ENCODE data around the gene FHL1. TPM values are rescaled to one million over a fixed set of nuclear protein-coding genes. Genes with fewer than 3 reads are reported as not detected.
A peak's percentile ranks its signal among the peaks of the same experiment; 100 is the strongest.

Gene FHL1
- total RNA-seq, 1 donor from 2014 or later, result 248 TPM

DNA sequence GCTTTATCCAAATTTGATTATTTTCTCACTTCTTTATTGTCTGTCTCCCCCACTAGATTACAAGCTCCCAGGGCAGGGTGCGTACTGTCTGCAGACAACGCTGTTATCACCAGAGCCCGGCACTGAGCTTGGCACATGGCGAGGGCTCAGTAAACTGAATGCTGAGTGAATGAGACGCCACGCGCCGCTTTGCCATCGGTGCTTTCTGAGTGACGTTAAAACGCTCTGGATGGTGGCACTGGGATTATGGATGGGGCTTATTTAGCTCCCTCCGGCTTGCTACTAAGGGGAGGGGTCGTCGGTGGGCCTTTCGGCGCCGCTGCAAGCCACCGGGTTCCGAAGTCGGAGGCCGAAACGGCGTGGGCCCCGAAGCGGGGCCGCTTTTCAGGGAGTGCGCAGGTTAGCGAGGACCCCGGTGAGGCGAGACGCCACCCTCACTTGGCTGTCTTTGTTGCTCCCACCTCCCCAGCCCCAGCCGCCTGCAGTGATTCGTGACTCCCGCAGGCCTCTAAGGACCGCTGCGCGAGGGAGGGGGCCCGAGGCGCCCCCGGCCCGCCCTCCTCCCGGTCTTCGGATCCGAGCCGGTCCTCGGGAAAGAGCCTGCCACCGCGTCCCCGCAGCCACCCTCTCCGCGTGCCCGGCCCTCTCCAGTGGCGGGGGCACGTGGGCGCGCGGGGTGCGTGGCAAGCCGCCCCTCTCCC lies 569 bp upstream of the FHL1 start:
- Histone ChIP-seq H3K27ac (peak overlapping the region; percentile 80), H3K27me3 (ENCODE audit: low read depth) (no peaks in the 10 kb centered on the region), H3K4me3 (peak overlapping the region; percentile 62), H3K36me3 (no peaks in the 10 kb centered on the region), H3K9me3 (no peaks in the 10 kb centered on the region), H3K4me1 (peaks cover 4% of the 10 kb centered on the region)
- DNase-seq (no peak), ATAC-seq (peak in 1 of 2 donors; percentile 49)
- intact Hi-C loops (cut with DNase I), result no loop called here
- TF ChIP-seq, protein P1, sequence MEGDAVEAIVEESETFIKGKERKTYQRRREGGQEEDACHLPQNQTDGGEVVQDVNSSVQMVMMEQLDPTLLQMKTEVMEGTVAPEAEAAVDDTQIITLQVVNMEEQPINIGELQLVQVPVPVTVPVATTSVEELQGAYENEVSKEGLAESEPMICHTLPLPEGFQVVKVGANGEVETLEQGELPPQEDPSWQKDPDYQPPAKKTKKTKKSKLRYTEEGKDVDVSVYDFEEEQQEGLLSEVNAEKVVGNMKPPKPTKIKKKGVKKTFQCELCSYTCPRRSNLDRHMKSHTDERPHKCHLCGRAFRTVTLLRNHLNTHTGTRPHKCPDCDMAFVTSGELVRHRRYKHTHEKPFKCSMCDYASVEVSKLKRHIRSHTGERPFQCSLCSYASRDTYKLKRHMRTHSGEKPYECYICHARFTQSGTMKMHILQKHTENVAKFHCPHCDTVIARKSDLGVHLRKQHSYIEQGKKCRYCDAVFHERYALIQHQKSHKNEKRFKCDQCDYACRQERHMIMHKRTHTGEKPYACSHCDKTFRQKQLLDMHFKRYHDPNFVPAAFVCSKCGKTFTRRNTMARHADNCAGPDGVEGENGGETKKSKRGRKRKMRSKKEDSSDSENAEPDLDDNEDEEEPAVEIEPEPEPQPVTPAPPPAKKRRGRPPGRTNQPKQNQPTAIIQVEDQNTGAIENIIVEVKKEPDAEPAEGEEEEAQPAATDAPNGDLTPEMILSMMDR (IDR thresholded peaks at IDR 0.05), result no peak

DNA sequence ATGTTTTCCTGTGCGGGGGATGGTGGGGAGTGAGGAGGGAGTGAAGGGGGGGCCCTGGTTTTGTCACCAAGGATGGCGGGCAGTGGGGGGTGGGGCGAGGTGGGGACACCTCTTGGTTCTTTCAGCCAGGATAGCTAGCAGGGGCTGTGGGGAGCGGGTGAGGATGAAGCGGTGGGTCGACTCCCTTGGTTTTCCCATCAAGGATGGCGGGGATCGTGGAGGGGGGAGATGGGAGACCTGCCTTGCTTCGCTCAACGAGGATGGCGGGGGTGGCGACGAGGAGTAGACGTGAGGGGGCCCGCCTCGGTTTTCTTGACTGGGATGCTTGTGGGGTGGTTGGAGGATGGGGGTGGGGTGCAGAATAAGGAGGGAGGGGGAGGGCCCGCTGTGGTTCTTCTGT lies 643 bp downstream of the FHL1 start:
- peak overlapping the region; percentile 62 for H3K4me3 ChIP-seq
- H3K27ac ChIP-seq, result peak overlapping the region; percentile 81
- no peak for DNase-seq
- H3K36me3 ChIP-seq, result no peaks in the 10 kb centered on the region
- peaks cover 4% of the 10 kb centered on the region for H3K4me1 ChIP-seq
- TF ChIP-seq, protein P1 (IDR thresholded peaks at IDR 0.05), result no peak
- no peaks in the 10 kb centered on the region for H3K27me3 ChIP-seq (ENCODE audit: low read depth)
- intact Hi-C loops (cut with DNase I), result no loop called here
- H3K9me3 ChIP-seq, result no peaks in the 10 kb centered on the region
- ATAC-seq, result peak; percentile 6 to 12

DNA sequence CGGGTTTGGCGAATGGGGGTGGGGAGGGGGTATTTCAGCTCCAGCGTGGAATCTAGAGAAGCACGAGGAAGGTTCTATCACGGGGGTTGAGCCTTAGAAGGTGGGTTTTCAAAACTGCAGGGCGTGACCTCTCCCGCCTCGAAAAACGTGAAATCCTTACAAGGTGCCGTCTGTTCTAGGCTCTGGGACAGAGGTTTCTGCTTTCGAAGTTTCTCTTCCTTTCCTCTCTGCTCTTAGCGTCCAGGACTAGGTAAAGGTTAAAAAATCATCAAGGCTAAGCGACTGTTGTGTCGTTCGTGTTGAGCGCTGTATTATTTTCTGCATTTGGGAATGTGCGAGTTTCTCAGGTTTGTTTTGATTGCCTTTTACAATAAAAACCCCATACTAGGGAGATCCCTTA lies 1.1 kb downstream of the FHL1 start:
- no peaks in the 10 kb centered on the region for H3K9me3 ChIP-seq
- peak overlapping the region; percentile 81 for H3K27ac ChIP-seq
- H3K4me3 ChIP-seq, result peak overlapping the region; percentile 62
- no peaks in the 10 kb centered on the region for H3K27me3 ChIP-seq (ENCODE audit: low read depth)
- H3K4me1 ChIP-seq, result peaks cover 4% of the 10 kb centered on the region
- intact Hi-C loops (cut with DNase I), result no loop called here
- ATAC-seq, result no peak
- DNase-seq, result no peak
- TF ChIP-seq, protein P1 (IDR thresholded peaks at IDR 0.05), result no peak
- H3K36me3 ChIP-seq, result no peaks in the 10 kb centered on the region

DNA sequence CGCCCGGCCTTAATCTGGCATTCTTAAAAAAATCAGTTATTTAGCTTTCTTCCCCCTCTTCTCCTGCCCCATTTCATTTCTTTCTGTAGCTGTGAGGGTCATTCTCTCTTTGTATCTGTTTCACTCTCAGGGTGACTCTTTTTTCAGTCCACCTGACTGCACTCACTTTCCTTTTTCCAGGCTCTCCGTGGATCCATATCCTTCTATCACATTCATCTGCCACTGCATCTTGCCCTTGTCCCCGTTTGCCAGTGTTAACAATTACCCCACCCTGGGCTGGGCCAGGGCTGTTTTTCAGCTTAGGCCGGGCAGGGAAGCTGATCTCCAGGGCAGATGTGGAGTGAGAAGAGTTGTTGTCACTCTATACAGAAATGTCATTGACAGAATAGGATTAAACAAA lies 7.7 kb downstream of the FHL1 start:
- TF ChIP-seq, protein P1 (IDR thresholded peaks at IDR 0.05), result no peak
- intact Hi-C loops (cut with DNase I), result no loop called here
- ATAC-seq (no peak), DNase-seq (no peak)
- no peak overlapping the region for H3K27ac ChIP-seq
- no peak overlapping the region for H3K4me3 ChIP-seq
- H3K27me3 ChIP-seq (ENCODE audit: low read depth), result no peaks in the 10 kb centered on the region
- no peaks in the 10 kb centered on the region for H3K4me1 ChIP-seq
- no peaks in the 10 kb centered on the region for H3K36me3 ChIP-seq
- H3K9me3 ChIP-seq, result no peaks in the 10 kb centered on the region

DNA sequence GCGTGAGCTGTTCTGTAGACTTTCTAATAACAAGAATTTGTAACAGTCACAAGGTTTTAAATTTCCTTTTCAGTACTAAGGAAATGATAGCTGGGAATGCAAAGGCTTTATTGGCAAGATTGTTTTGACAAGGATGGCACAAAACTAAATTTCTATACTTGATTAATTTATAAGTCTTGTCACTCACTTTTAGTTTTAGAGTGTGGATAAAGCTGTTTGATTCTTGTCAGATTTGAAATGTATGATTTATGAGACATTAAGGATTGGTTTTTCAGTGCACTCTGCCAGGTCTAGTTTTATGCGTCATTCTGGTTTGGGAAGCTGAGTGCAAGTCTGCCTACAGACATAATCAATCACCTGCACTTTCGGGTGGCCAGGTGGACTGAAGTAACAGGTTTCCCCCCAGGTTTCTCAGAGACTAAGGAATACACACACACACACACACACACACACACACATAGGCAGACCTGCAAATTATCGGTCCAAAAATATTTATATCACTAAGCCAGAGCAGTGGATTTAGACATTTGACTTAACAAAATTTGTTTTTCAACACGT lies 9.3 kb downstream of the FHL1 start:
- Histone ChIP-seq H3K4me3 (no peak overlapping the region), H3K27ac (no peak overlapping the region), H3K36me3 (no peaks in the 10 kb centered on the region), H3K27me3 (ENCODE audit: low read depth) (no peaks in the 10 kb centered on the region), H3K9me3 (no peaks in the 10 kb centered on the region), H3K4me1 (no peaks in the 10 kb centered on the region)
- DNase-seq (no peak), ATAC-seq (no peak)
- intact Hi-C loops (cut with DNase I), result no loop called here
- TF ChIP-seq, protein P1 (IDR thresholded peaks at IDR 0.05), result no peak
